ENCODE measurements around the gene WIPF3.

The WIPF3 gene

GRCh38 chr7:29809533-29810155 is 3.3 kb downstream of the WIPF3 start:
- FAIRE-seq: no peak

- FAIRE-seq: no peak
Measured at GRCh38 chr7:29810297-29810696, 4.0 kb downstream of the WIPF3 start.

GRCh38 chr7:29810813-29811482 is 4.6 kb downstream of the WIPF3 start:
- no peak for FAIRE-seq

GRCh38 chr7:29811586-29811985 is 5.3 kb downstream of the WIPF3 start:
- no peak for FAIRE-seq

GRCh38 chr7:29812185-29812876 is 6.0 kb downstream of the WIPF3 start:
- FAIRE-seq: no peak

GRCh38 chr7:29815181-29816105 is 9.1 kb downstream of the WIPF3 start:
- no peak for FAIRE-seq

GRCh38 chr7:29818308-29818707 is 12.0 kb downstream of the WIPF3 start:
- peak; percentile 31 for FAIRE-seq

GRCh38 chr7:29825775-29826529 is 19.6 kb downstream of the WIPF3 start:
- no peak for FAIRE-seq

- FAIRE-seq: no peak
Measured at GRCh38 chr7:29826530-29826822, 20.2 kb downstream of the WIPF3 start.

- FAIRE-seq: no peak
Measured at GRCh38 chr7:29826904-29827303, 20.6 kb downstream of the WIPF3 start.

GRCh38 chr7:29831705-29832104 is 25.4 kb downstream of the WIPF3 start:
- no peak for FAIRE-seq

- FAIRE-seq: no peak
Measured at GRCh38 chr7:29833929-29834328, 27.6 kb downstream of the WIPF3 start.

- no peak for FAIRE-seq
Measured at GRCh38 chr7:29835718-29836117, 29.4 kb downstream of the WIPF3 start.

GRCh38 chr7:29839302-29839701 is 33.0 kb downstream of the WIPF3 start:
- FAIRE-seq: no peak

GRCh38 chr7:29839921-29840320 is 33.6 kb downstream of the WIPF3 start:
- no peak for FAIRE-seq

GRCh38 chr7:29840701-29841100 is 34.4 kb downstream of the WIPF3 start:
- FAIRE-seq: no peak

GRCh38 chr7:29841926-29842701 is 35.8 kb downstream of the WIPF3 start:
- FAIRE-seq: no peak

GRCh38 chr7:29843093-29843492 is 36.8 kb downstream of the WIPF3 start:
- FAIRE-seq: no peak

- no peak for FAIRE-seq
Measured at GRCh38 chr7:29843726-29844125, 37.4 kb downstream of the WIPF3 start.

GRCh38 chr7:29844559-29844958 is 38.3 kb downstream of the WIPF3 start:
- no peak for FAIRE-seq

GRCh38 chr7:29847496-29847895 is 41.2 kb downstream of the WIPF3 start:
- no peak for FAIRE-seq

GRCh38 chr7:29847916-29848315 is 41.6 kb downstream of the WIPF3 start:
- no peak for FAIRE-seq

All from colon (tissue), 2 donors.